WERI-Rb-1 (cell line): ENCODE measurements around the gene AGBL1.

ENCODE experiments used
- DNase-seq: peaks from one replicate; pipeline ENCODE4 v3.0.0-alpha.2; 2020
- H3K27ac ChIP-seq: fragments of 250-450 bp; sonication (Bioruptor Pico); 2 replicates; pipeline ENCODE4 v1.5.1; 2020; ENCODE audit warnings: mild to moderate bottlenecking, moderate library complexity
- H3K27me3 ChIP-seq: fragments of 250-450 bp; sonication (Bioruptor Pico); 2 replicates; pipeline ENCODE4 v1.5.1; 2021; ENCODE audit warnings: mild to moderate bottlenecking, low read depth, moderate library complexity; ENCODE audit not compliant: insufficient read depth, severe bottlenecking
- H3K36me3 ChIP-seq: fragments of 250-450 bp; sonication (Bioruptor Pico); 2 replicates; pipeline ENCODE4 v1.5.1; 2020; ENCODE audit warnings: mild to moderate bottlenecking, moderate library complexity
- H3K4me3 ChIP-seq: 2 replicates; pipeline ENCODE4 v1.5.1; 2011; ENCODE audit warnings: low read depth, mild to moderate bottlenecking, control low read depth, low read length
- H3K9me3 ChIP-seq: fragments of 250-450 bp; sonication (Bioruptor Pico); 2 replicates; pipeline ENCODE4 v1.5.1; 2021; ENCODE audit warnings: mild to moderate bottlenecking, moderate library complexity; ENCODE audit not compliant: severe bottlenecking
- CTCF ChIP-seq: IDR thresholded peaks from 2 replicates; pipeline ENCODE4 v1.5.1; 2011; ENCODE audit warnings: low read depth, mild to moderate bottlenecking, control low read depth, inconsistent platforms, low read length

Gene AGBL1

GRCh38 chr15:86634146-86634545, 554.5 kb downstream of the AGBL1 start:
- H3K36me3 ChIP-seq, result no peaks in the 10 kb centered on the region
- DNase-seq, result no peak
- no peak overlapping the region for H3K4me3 ChIP-seq
- H3K9me3 ChIP-seq, result no peaks in the 10 kb centered on the region
- no peak for TF ChIP-seq CTCF
- no peak overlapping the region for H3K27ac ChIP-seq
- H3K27me3 ChIP-seq, result peaks cover 20% of the 10 kb centered on the region

- no peak for DNase-seq
- H3K4me3 ChIP-seq, result no peak overlapping the region
- H3K27ac ChIP-seq, result no peak overlapping the region
- no peaks in the 10 kb centered on the region for H3K9me3 ChIP-seq
- TF ChIP-seq CTCF, result no peak
- peaks cover 27% of the 10 kb centered on the region for H3K27me3 ChIP-seq
- no peaks in the 10 kb centered on the region for H3K36me3 ChIP-seq
Measured at GRCh38 chr15:86634992-86635638, 555.4 kb downstream of the AGBL1 start.

GRCh38 chr15:86644339-86644738, 564.7 kb downstream of the AGBL1 start:
- DNase-seq, result no peak
- Histone ChIP-seq H3K4me3 (no peak overlapping the region), H3K27me3 (peaks cover 17% of the 10 kb centered on the region), H3K36me3 (no peaks in the 10 kb centered on the region), H3K9me3 (no peaks in the 10 kb centered on the region), H3K27ac (no peak overlapping the region)
- TF ChIP-seq CTCF, result no peak

- Histone ChIP-seq H3K36me3 (no peaks in the 10 kb centered on the region), H3K9me3 (no peaks in the 10 kb centered on the region), H3K4me3 (no peak overlapping the region), H3K27me3 (peaks cover 10% of the 10 kb centered on the region), H3K27ac (no peak overlapping the region)
- no peak for DNase-seq
- no peak for TF ChIP-seq CTCF
Measured at GRCh38 chr15:86645925-86646500, 566.3 kb downstream of the AGBL1 start.

GRCh38 chr15:86647810-86648440, 568.3 kb downstream of the AGBL1 start:
- Histone ChIP-seq H3K36me3 (no peaks in the 10 kb centered on the region), H3K27ac (no peak overlapping the region), H3K4me3 (no peak overlapping the region), H3K9me3 (no peaks in the 10 kb centered on the region), H3K27me3 (peaks cover 16% of the 10 kb centered on the region)
- no peak for DNase-seq
- TF ChIP-seq CTCF, result no peak
